ENCODE results near the gene DGUOK.

DNA sequence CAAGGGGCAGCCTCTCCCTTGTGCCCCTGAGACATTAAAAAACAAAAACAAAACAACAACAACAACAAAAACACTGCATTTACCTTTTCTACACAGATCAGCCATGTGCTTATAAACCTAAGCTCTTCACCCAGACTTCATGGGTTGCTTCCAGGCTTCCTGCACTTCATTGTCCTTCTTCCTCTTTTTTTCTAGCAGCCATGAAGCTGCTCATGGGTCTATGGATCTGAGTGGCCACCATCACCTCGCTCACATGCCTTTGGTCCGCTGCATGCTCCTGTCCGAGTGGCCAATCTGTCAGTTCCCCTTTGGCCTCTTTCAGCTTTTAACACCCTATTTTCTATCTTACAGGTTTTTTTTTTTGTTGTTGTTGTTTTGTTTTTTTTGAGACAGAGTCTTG lies 49.1 kb downstream of the DGUOK start:
- TF ChIP-seq POLR2AphosphoS5 (IDR thresholded peaks at IDR 0.05; ENCODE audit: low read depth, low read length) (no peak), POLR2A (IDR thresholded peaks at IDR 0.05; ENCODE audit: low read depth, low read length) (no peak), SPI1 (IDR thresholded peaks at IDR 0.05; ENCODE audit: low read depth, low read length) (no peak), TAF1 (IDR thresholded peaks at IDR 0.05; ENCODE audit: low read depth, low read length) (no peak), POU2F2 (IDR thresholded peaks at IDR 0.05; ENCODE audit: low read depth, low read length) (no peak)

Measured in GM12891 (cell line).